ENCODE measurements around the gene MRPS11. TPM values are rescaled to one million over a fixed set of nuclear protein-coding genes. Genes with fewer than 3 reads are reported as not detected.

Gene MRPS11
- total and polyA plus RNA-seq, 2 of the 8 experiments (the other 6 are each of a cell fraction or from before 2014, with no cell fraction given), result 41.4 to 59.2 TPM

DNA sequence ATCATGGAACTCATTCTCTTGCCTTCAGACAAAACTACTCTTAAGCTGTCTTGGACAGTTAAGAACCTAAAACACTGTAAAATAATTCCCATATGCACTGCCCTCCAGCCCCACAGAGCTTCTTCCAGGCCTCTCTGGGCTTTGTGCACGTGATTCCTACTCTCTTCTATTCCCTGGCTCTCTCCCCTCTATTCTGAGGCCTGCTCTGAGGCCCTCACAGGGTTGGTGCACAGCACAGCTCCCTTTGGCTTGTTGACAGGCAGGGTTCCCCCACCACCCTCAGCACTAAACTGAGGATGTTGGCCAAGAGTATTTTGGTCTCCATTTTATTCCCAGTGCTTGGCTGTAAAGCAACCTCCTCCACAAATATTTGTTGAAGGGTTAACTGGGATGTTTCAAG, 13.9 kb upstream of the MRPS11 start (continued):
- TF ChIP-seq, protein P1, sequence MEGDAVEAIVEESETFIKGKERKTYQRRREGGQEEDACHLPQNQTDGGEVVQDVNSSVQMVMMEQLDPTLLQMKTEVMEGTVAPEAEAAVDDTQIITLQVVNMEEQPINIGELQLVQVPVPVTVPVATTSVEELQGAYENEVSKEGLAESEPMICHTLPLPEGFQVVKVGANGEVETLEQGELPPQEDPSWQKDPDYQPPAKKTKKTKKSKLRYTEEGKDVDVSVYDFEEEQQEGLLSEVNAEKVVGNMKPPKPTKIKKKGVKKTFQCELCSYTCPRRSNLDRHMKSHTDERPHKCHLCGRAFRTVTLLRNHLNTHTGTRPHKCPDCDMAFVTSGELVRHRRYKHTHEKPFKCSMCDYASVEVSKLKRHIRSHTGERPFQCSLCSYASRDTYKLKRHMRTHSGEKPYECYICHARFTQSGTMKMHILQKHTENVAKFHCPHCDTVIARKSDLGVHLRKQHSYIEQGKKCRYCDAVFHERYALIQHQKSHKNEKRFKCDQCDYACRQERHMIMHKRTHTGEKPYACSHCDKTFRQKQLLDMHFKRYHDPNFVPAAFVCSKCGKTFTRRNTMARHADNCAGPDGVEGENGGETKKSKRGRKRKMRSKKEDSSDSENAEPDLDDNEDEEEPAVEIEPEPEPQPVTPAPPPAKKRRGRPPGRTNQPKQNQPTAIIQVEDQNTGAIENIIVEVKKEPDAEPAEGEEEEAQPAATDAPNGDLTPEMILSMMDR (IDR thresholded peaks at IDR 0.05; ENCODE audit: control extremely low read depth in 1 of 3, insufficient read depth in 1 of 3, low read depth in 1 of 3, low read length in 3 of 3), result no peak
- no peak for TF ChIP-seq YY1 (IDR thresholded peaks at IDR 0.05; ENCODE audit: low read depth, low read length)
- no peak for TF ChIP-seq KDM5A (IDR thresholded peaks at IDR 0.05; ENCODE audit: low read length)
- TF ChIP-seq TEAD4 (IDR thresholded peaks at IDR 0.05; ENCODE audit: low read depth, low read length), result no peak

Measured in H1 (cell line).